Testis (tissue), 3 donors: ENCODE data around the gene PPP1R14C. TPM values are rescaled to one million over a fixed set of nuclear protein-coding genes. Genes with fewer than 3 reads are reported as not detected.

Experiments used
- DNase-seq: peaks from one replicate; pipeline ENCODE4 v3.0.0-alpha.2; 2019
- H3K27ac ChIP-seq, 2 donors: fragments of 200-600 bp; sonication (generic); one replicate each; pipeline ENCODE4 v1.5.1; 2019
- H3K27me3 ChIP-seq: fragments of 200-600 bp; sonication (generic); one replicate; pipeline ENCODE4 v1.5.1; 2019
- H3K36me3 ChIP-seq: fragments of 200-600 bp; sonication (generic); one replicate; pipeline ENCODE4 v1.5.1; 2017; ENCODE audit warnings: low read depth; ENCODE audit errors: missing control alignments
- H3K4me1 ChIP-seq: fragments of 200-600 bp; sonication (generic); one replicate; pipeline ENCODE4 v1.5.1; 2019
- H3K4me3 ChIP-seq, 2 donors: fragments of 200-600 bp; sonication (generic); one replicate each; pipeline ENCODE4 v1.5.1; 2017 to 2019
- H3K9me3 ChIP-seq: fragments of 200-600 bp; sonication (generic); one replicate; pipeline ENCODE4 v1.5.1; 2017
- POLR2A ChIP-seq: fragments of 450-650 bp; IDR thresholded peaks from one replicate; pipeline ENCODE4 v1.6.1; 2017; ENCODE audit warnings: antibody characterized with exemption, mild to moderate bottlenecking, moderate library complexity
- WGBS, 2 donors: methylation state at CpG; one replicate each; pipeline ENCODE4 v1.1.5; 2018; 5-methylcytosine and 5-hydroxymethylcytosine counted together
- intact Hi-C: fragments of 100-400 bp; cut with DNase I; formaldehyde crosslinking; loops from one replicate; pipeline ENCODE4 v1.15.1; 2023; ENCODE audit warnings: low total_unique reads
- polyA plus RNA-seq: library from polyadenylated mRNA; stranded (reverse); fragments of 350-450 nt; fragmentation: Illumina TruSeq; extraction: RNeasy Lipid Tissue Mini Kit (QIAGEN cat#74804); gene quantifications from one replicate; pipeline ENCODE4 v1.2.3, GENCODE V29; 2014; ENCODE audit warnings: low read depth, low replicate concordance; ENCODE audit not compliant: insufficient read depth
- total RNA-seq, 2 donors: library from RNA; depleted of rRNA; stranded (reverse); fragments of >200 nt; gene quantifications; one replicate each; pipeline ENCODE4 v1.2.3, GENCODE V29; 2016
- TF ChIP-seq, protein P1 (sequence below), 3 experiments: fragments of 450-650 bp in 2 of 3; fragments of 200-600 bp in 1 of 3; sonication (generic) in 1 of 3; IDR thresholded peaks; one replicate each; pipeline ENCODE4 v1.5.1; 2016 to 2019; ENCODE audit warnings: antibody characterized with exemption in 3 of 3, mild to moderate bottlenecking in 2 of 3, moderate library complexity in 1 of 3

The PPP1R14C gene
- total and polyA plus RNA-seq, 3 donors from 2014 or later, result 11.1 to 27.1 (median 22.4) TPM

DNA sequence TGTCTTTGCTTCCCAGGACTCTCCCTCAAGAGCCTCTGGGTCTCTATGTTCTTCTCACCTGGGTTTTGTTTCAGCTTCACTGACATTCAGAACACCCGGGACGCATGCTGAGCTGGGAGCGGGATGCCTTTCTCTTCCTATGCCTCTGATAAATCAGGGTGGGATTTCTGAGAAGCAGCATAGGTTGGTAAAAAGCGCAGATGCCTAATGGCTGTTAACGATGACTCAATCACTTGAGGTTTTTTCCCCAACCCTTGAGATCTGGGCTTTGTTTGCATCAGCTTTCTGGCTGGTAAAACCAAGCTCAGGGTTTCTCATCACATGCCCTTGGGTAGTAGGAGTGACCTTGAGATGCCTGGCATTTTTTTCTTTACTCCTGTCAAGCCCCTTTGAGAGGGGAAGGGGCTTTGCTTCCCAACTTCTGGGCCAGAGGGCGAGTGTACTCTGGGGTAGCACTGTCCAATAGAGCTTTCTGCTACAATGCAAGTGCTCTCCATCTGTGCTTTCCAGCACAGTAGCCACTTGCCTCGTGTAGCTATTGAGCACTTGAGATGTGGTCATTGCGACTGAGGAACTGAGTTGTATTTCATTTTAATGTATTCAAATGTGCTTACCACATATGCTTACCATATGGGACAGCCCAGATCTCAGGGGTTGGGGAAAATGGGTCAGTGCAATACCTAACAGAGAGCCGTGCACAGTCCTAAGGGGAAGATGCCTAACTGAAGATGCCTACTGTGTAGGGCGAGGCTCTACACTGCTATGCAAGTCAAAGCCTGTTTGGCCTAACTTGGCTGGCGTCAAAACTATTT lies 69.1 kb downstream of the PPP1R14C start:
- Histone ChIP-seq H3K27ac (no peak overlapping the region), H3K9me3 (no peaks in the 10 kb centered on the region), H3K27me3 (no peaks in the 10 kb centered on the region), H3K4me1 (no peaks in the 10 kb centered on the region), H3K4me3 (no peak overlapping the region), H3K36me3 (no peaks in the 10 kb centered on the region)
- TF ChIP-seq POLR2A, result no peak
- TF ChIP-seq, protein P1, sequence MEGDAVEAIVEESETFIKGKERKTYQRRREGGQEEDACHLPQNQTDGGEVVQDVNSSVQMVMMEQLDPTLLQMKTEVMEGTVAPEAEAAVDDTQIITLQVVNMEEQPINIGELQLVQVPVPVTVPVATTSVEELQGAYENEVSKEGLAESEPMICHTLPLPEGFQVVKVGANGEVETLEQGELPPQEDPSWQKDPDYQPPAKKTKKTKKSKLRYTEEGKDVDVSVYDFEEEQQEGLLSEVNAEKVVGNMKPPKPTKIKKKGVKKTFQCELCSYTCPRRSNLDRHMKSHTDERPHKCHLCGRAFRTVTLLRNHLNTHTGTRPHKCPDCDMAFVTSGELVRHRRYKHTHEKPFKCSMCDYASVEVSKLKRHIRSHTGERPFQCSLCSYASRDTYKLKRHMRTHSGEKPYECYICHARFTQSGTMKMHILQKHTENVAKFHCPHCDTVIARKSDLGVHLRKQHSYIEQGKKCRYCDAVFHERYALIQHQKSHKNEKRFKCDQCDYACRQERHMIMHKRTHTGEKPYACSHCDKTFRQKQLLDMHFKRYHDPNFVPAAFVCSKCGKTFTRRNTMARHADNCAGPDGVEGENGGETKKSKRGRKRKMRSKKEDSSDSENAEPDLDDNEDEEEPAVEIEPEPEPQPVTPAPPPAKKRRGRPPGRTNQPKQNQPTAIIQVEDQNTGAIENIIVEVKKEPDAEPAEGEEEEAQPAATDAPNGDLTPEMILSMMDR (IDR thresholded peaks at IDR 0.05), result no peak
- intact Hi-C loops, result no loop called here
- DNase-seq, result no peak
- 87 to 90% methylated on average over 11 of the region's 11 CpGs for WGBS, 2 donors

DNA sequence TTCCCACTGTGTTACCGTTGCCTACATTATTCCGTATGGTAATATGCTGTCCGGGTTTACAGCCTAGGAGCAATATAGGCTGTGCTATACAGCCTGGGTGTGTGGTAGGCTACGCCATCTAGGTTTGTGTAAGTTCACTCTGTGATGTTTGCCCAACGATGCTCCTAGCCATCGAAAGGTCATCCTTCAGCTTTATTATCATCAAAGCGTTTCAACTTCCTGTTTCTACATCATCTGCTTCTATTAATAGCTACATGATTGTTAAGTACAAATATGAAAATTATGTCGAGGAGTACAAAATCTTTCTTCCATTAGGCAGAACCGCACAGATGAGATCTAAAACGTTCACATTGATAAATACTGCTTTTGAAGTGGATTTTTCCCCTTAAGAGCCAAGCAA lies 69.9 kb downstream of the PPP1R14C start:
- intact Hi-C loops, result no loop called here
- DNase-seq, result no peak

DNA sequence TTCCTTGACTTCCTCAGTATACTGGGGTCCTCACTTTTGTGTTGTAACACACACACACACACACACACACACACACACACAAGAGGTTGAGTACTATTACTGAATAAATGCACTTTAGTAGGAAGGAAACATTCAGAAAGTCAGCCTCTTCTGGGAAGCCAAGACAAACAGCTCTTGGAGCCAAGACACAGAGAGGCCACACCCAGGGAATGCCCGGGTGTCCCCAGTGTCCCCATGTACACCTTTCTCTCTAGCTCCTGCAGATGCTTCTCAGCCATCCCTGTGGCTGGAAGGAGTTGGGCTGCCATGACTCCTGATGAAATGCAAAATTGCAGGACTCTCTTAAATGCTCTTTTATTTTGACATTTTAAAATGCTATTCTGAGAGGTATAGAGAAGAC lies 70.5 kb downstream of the PPP1R14C start:
- H3K9me3 ChIP-seq, result no peaks in the 10 kb centered on the region
- H3K36me3 ChIP-seq, result no peaks in the 10 kb centered on the region
- H3K4me1 ChIP-seq, result no peaks in the 10 kb centered on the region
- no peak overlapping the region for H3K27ac ChIP-seq
- H3K4me3 ChIP-seq, result no peak overlapping the region
- intact Hi-C loops, result no loop called here
- WGBS, 2 donors, result 68 to 89% methylated on average over 1 of the region's 1 CpG
- TF ChIP-seq, protein P1 (IDR thresholded peaks at IDR 0.05), result no peak
- no peak for TF ChIP-seq POLR2A
- DNase-seq, result no peak
- no peaks in the 10 kb centered on the region for H3K27me3 ChIP-seq

More for the DNA sequence above, 69.9 kb downstream of the PPP1R14C start:
- H3K4me3 ChIP-seq, result no peak overlapping the region
- 71% methylated on average over 10 of the region's 10 CpGs for WGBS, 2 donors
- no peaks in the 10 kb centered on the region for H3K4me1 ChIP-seq
- H3K27me3 ChIP-seq, result no peaks in the 10 kb centered on the region
- H3K9me3 ChIP-seq, result no peaks in the 10 kb centered on the region
- no peaks in the 10 kb centered on the region for H3K36me3 ChIP-seq
- H3K27ac ChIP-seq, result no peak overlapping the region
- no peak for TF ChIP-seq POLR2A
- TF ChIP-seq, protein P1 (IDR thresholded peaks at IDR 0.05), result no peak

DNA sequence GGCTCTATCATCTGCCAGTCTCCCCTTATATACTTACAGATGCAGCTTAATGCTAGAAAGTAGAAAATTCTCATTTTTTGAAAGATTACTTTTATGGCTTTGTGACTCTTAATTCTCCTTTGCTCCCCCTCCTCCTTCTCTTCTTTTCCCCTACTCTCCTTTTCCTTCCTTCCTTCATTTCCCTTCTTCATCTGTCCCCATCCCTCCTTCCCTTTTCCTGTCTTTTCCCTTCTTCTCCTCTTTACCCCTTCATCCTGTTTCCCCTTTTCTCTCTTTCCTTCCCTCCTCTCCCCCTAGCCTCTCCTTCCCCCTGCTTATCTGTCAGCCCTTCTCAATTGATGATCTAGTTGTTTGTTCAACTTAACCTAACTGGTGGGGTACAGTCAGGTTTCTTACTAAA lies 71.5 kb downstream of the PPP1R14C start:
- intact Hi-C loops, result no loop called here

More for the DNA sequence above, 71.5 kb downstream of the PPP1R14C start:
- Histone ChIP-seq H3K9me3 (no peaks in the 10 kb centered on the region), H3K36me3 (no peaks in the 10 kb centered on the region), H3K27ac (no peak overlapping the region), H3K4me3 (no peak overlapping the region), H3K4me1 (no peaks in the 10 kb centered on the region), H3K27me3 (no peaks in the 10 kb centered on the region)
- no peak for TF ChIP-seq POLR2A
- TF ChIP-seq, protein P1 (IDR thresholded peaks at IDR 0.05), result no peak
- no peak for DNase-seq
